ENCODE measurements around the gene CACNA1C.

- TF ChIP-seq POLR2A (IDR thresholded peaks at IDR 0.05) (no peak), CTCF (IDR thresholded peaks at IDR 0.05) (no peak)
These were observed 194.3 kb downstream of the CACNA1C start for GRCh38 chr12:2247120-2247519.
